GM23338 (cell line): ENCODE results near the gene ESR2. TPM values are rescaled to one million over a fixed set of nuclear protein-coding genes. Genes with fewer than 3 reads are reported as not detected.

Source experiments
- ATAC-seq: fragments of 200-7000 bp; cut with Tn5 transposase; 3 replicates; pipeline ENCODE4 v1.9.1; 2020
- DNase-seq: peaks from one replicate; pipeline ENCODE4 v3.0.0-alpha.2; 2015; ENCODE audit warnings: low spot score
- H2AFZ ChIP-seq: fragments of 200-600 bp; sonication (generic); 2 replicates; pipeline ENCODE4 v1.8.0; 2016; ENCODE audit warnings: antibody characterized with exemption, mild to moderate bottlenecking, moderate library complexity
- H3F3A ChIP-seq: fragments of 200-600 bp; sonication (generic); replicated peaks from 2 replicates; pipeline ENCODE4 v1.8.0; 2017; ENCODE audit warnings: antibody characterized with exemption, mixed run types, low read depth
- H3K27ac ChIP-seq: fragments of 200-600 bp; sonication (generic); 2 replicates; pipeline ENCODE4 v1.6.1; 2016; ENCODE audit warnings: low read depth
- H3K27me3 ChIP-seq: fragments of 200-600 bp; sonication (generic); 2 replicates; pipeline ENCODE4 v1.8.0; 2016; ENCODE audit warnings: mild to moderate bottlenecking, mixed run types, moderate library complexity; ENCODE audit not compliant: insufficient read depth
- H3K36me3 ChIP-seq: fragments of 200-600 bp; sonication (generic); 2 replicates; pipeline ENCODE4 v1.8.0; 2016; ENCODE audit warnings: mild to moderate bottlenecking; ENCODE audit not compliant: insufficient read depth
- H3K4me1 ChIP-seq: fragments of 200-600 bp; sonication (generic); 2 replicates; pipeline ENCODE4 v1.8.0; 2016; ENCODE audit warnings: mild to moderate bottlenecking, moderate library complexity; ENCODE audit not compliant: insufficient read depth
- H3K4me2 ChIP-seq: fragments of 200-600 bp; sonication (generic); 2 replicates; pipeline ENCODE4 v1.7.1; 2017; ENCODE audit warnings: mixed run types
- H3K4me3 ChIP-seq: fragments of 200-600 bp; sonication (generic); 2 replicates; pipeline ENCODE4 v1.6.1; 2016; ENCODE audit warnings: mixed run types
- H3K79me2 ChIP-seq: fragments of 200-600 bp; sonication (generic); replicated peaks from 2 replicates; pipeline ENCODE4 v1.8.0; 2017; ENCODE audit warnings: mild to moderate bottlenecking; ENCODE audit not compliant: insufficient read depth
- H3K9me2 ChIP-seq: fragments of 200-600 bp; sonication (generic); 2 replicates; pipeline ENCODE4 v1.8.0; 2017; ENCODE audit not compliant: insufficient read depth
- H4K20me1 ChIP-seq: fragments of 200-600 bp; sonication (generic); replicated peaks from 2 replicates; pipeline ENCODE4 v1.8.0; 2017; ENCODE audit warnings: mild to moderate bottlenecking; ENCODE audit not compliant: insufficient read depth
- H3K27ac Mint-ChIP-seq: 2 replicates; pipeline ENCODE4 v1.8.0; 2020; ENCODE audit warnings: inconsistent platforms, mild to moderate bottlenecking, moderate library complexity, mixed read lengths
- H3K27me3 Mint-ChIP-seq: 3 replicates; pipeline ENCODE4 v1.8.0; 2022; ENCODE audit warnings: low read depth, mild to moderate bottlenecking, moderate library complexity, mixed read lengths, inconsistent platforms; ENCODE audit not compliant: insufficient read depth, poor library complexity
- H3K36me3 Mint-ChIP-seq: 3 replicates; pipeline ENCODE4 v1.8.0; 2021; ENCODE audit warnings: low read depth, mild to moderate bottlenecking, inconsistent platforms, moderate library complexity, mixed read lengths
- H3K4me1 Mint-ChIP-seq: 3 replicates; pipeline ENCODE4 v1.8.0; 2020; ENCODE audit warnings: mild to moderate bottlenecking, inconsistent platforms, mixed read lengths
- H3K4me3 Mint-ChIP-seq: 3 replicates; pipeline ENCODE4 v1.8.0; 2021; ENCODE audit warnings: moderate library complexity, mild to moderate bottlenecking, inconsistent platforms, mixed read lengths
- H3K9me3 Mint-ChIP-seq: 3 replicates; pipeline ENCODE4 v1.8.0; 2020; ENCODE audit warnings: moderate library complexity, mild to moderate bottlenecking, inconsistent platforms, mixed read lengths
- CTCF ChIP-seq, 2 experiments: fragments of 200-600 bp in 1 of 2; sonication (generic) in 1 of 2; conservative IDR thresholded peaks; 2 replicates each; pipeline versions ENCODE4 v1.5.1 to v1.6.1; 2016 to 2017; ENCODE audit warnings: antibody characterized with exemption in 2 of 2, low read depth in 2 of 2, mild to moderate bottlenecking in 2 of 2, moderate library complexity in 1 of 2
- ETS1 ChIP-seq: IDR thresholded peaks from 2 replicates; pipeline ENCODE4 v1.6.1; 2016; ENCODE audit warnings: antibody characterized with exemption
- EZH2 ChIP-seq: fragments of 200-600 bp; sonication (generic); IDR thresholded peaks from one replicate; pipeline ENCODE4 v1.8.0; 2017; ENCODE audit warnings: antibody characterized with exemption, mild to moderate bottlenecking, low read depth; ENCODE audit not compliant: unreplicated experiment
- EZH2phosphoT487 ChIP-seq: fragments of 200-600 bp; sonication (generic); IDR thresholded peaks from one replicate; pipeline ENCODE4 v1.8.1; 2018; ENCODE audit warnings: antibody characterized with exemption; ENCODE audit not compliant: unreplicated experiment
- JUNB ChIP-seq: IDR thresholded peaks from one replicate; pipeline ENCODE4 v1.6.1; 2016; ENCODE audit warnings: antibody characterized with exemption; ENCODE audit not compliant: unreplicated experiment
- NANOG ChIP-seq: IDR thresholded peaks from 2 replicates; pipeline ENCODE4 v1.6.1; 2016; ENCODE audit warnings: antibody characterized with exemption, borderline replicate concordance
- POLR2AphosphoS5 ChIP-seq: IDR thresholded peaks from 2 replicates; pipeline ENCODE4 v1.6.1; 2016; ENCODE audit warnings: antibody characterized with exemption, low read depth
- REST ChIP-seq: IDR thresholded peaks from one replicate; pipeline ENCODE4 v1.6.1; 2018; ENCODE audit warnings: antibody characterized with exemption; ENCODE audit not compliant: unreplicated experiment
- STAT1 ChIP-seq: IDR thresholded peaks from one replicate; pipeline ENCODE4 v1.6.1; 2016; ENCODE audit warnings: antibody characterized with exemption; ENCODE audit not compliant: unreplicated experiment
- ZNF331 ChIP-seq: fragments of 250-450 bp; sonication (Bioruptor Pico); IDR thresholded peaks from 2 replicates; pipeline ENCODE4 v1.5.0; 2020; ENCODE audit warnings: low read depth, mild to moderate bottlenecking, moderate library complexity
- polyA plus RNA-seq: library from polyadenylated mRNA; unstranded; fragments of >200 nt; fragmentation: Nextera tagmentation; extraction: Ambion mirVana; gene quantifications from 2 replicates; pipeline ENCODE4 v1.2.1, GENCODE V29; 2016
- total RNA-seq: library from RNA; depleted of rRNA; stranded (reverse); fragments of >200 nt; shearing (Covaris generic); gene quantifications from 2 replicates; pipeline ENCODE4 v1.2.3, GENCODE V29; 2014
- TF ChIP-seq, protein P1 (sequence below): fragments of 250-450 bp; sonication (Bioruptor Pico); IDR thresholded peaks from 2 replicates; pipeline ENCODE4 v1.5.0; 2020; ENCODE audit warnings: mild to moderate bottlenecking, moderate library complexity

Gene ESR2
- total and polyA plus RNA-seq, 2 experiments from 2014 or later: 0.58 to 0.59 TPM

GRCh38 chr14:64170181-64170580 lies 124.0 kb downstream of the ESR2 start:
- no peaks in the 10 kb centered on the region for H3K79me2 ChIP-seq
- H3F3A ChIP-seq: no peaks in the 10 kb centered on the region
- TF ChIP-seq CTCF (conservative IDR thresholded peaks at IDR 0.05; ENCODE audit: low read depth in 2 of 2) (no peak), EZH2 (no peak), REST (no peak), ZNF331 (CRISPR knock-in tag) (no peak), EZH2phosphoT487 (no peak), JUNB (no peak), POLR2AphosphoS5 (no peak), STAT1 (no peak), ETS1 (no peak), NANOG (no peak)
- TF ChIP-seq, protein P1, sequence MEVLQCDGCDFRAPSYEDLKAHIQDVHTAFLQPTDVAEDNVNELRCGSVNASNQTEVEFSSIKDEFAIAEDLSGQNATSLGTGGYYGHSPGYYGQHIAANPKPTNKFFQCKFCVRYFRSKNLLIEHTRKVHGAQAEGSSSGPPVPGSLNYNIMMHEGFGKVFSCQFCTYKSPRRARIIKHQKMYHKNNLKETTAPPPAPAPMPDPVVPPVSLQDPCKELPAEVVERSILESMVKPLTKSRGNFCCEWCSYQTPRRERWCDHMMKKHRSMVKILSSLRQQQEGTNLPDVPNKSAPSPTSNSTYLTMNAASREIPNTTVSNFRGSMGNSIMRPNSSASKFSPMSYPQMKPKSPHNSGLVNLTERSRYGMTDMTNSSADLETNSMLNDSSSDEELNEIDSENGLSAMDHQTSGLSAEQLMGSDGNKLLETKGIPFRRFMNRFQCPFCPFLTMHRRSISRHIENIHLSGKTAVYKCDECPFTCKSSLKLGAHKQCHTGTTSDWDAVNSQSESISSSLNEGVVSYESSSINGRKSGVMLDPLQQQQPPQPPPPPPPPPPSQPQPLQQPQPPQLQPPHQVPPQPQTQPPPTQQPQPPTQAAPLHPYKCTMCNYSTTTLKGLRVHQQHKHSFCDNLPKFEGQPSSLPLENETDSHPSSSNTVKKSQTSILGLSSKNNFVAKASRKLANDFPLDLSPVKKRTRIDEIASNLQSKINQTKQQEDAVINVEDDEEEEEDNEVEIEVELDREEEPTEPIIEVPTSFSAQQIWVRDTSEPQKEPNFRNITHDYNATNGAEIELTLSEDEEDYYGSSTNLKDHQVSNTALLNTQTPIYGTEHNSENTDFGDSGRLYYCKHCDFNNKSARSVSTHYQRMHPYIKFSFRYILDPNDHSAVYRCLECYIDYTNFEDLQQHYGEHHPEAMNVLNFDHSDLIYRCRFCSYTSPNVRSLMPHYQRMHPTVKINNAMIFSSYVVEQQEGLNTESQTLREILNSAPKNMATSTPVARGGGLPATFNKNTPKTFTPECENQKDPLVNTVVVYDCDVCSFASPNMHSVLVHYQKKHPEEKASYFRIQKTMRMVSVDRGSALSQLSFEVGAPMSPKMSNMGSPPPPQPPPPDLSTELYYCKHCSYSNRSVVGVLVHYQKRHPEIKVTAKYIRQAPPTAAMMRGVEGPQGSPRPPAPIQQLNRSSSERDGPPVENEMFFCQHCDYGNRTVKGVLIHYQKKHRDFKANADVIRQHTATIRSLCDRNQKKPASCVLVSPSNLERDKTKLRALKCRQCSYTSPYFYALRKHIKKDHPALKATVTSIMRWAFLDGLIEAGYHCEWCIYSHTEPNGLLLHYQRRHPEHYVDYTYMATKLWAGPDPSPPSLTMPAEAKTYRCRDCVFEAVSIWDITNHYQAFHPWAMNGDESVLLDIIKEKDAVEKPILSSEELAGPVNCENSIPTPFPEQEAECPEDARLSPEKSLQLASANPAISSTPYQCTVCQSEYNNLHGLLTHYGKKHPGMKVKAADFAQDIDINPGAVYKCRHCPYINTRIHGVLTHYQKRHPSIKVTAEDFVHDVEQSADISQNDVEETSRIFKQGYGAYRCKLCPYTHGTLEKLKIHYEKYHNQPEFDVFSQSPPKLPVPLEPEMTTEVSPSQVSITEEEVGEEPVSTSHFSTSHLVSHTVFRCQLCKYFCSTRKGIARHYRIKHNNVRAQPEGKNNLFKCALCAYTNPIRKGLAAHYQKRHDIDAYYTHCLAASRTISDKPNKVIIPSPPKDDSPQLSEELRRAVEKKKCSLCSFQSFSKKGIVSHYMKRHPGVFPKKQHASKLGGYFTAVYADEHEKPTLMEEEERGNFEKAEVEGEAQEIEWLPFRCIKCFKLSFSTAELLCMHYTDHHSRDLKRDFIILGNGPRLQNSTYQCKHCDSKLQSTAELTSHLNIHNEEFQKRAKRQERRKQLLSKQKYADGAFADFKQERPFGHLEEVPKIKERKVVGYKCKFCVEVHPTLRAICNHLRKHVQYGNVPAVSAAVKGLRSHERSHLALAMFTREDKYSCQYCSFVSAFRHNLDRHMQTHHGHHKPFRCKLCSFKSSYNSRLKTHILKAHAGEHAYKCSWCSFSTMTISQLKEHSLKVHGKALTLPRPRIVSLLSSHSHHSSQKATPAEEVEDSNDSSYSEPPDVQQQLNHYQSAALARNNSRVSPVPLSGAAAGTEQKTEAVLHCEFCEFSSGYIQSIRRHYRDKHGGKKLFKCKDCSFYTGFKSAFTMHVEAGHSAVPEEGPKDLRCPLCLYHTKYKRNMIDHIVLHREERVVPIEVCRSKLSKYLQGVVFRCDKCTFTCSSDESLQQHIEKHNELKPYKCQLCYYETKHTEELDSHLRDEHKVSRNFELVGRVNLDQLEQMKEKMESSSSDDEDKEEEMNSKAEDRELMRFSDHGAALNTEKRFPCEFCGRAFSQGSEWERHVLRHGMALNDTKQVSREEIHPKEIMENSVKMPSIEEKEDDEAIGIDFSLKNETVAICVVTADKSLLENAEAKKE (CRISPR knock-in tag): no peak
- DNase-seq (no peak), ATAC-seq (no peak)
- H3K27me3 Mint-ChIP-seq: peaks cover 3% of the 10 kb centered on the region
- H3K9me2 ChIP-seq: no peaks in the 10 kb centered on the region
- H3K4me3 ChIP-seq: no peak overlapping the region
- H3K27me3 ChIP-seq: no peaks in the 10 kb centered on the region
- no peaks in the 10 kb centered on the region for H3K9me3 Mint-ChIP-seq
- no peak overlapping the region for H2AFZ ChIP-seq
- no peaks in the 10 kb centered on the region for H3K4me1 ChIP-seq
- H3K4me1 Mint-ChIP-seq: no peaks in the 10 kb centered on the region
- H4K20me1 ChIP-seq: peaks cover 6% of the 10 kb centered on the region; the same call in 1 of the 2 replicates
- 0 out of 2 replicates have a peak, but pooled peaks cover 5% of the 10 kb centered on the region for H3K36me3 ChIP-seq
- no peak overlapping the region for H3K4me2 ChIP-seq
- no peak overlapping the region for H3K27ac Mint-ChIP-seq
- H3K27ac ChIP-seq: no peak overlapping the region
- no peak overlapping the region for H3K4me3 Mint-ChIP-seq
- H3K36me3 Mint-ChIP-seq: peaks cover 14% of the 10 kb centered on the region; the same call in 2 of the 3 replicates
